A549 (cell line): ENCODE measurements around the gene LRRC57. TPM values are rescaled to one million over a fixed set of nuclear protein-coding genes. Genes with fewer than 3 reads are reported as not detected.

Source experiments
- ATAC-seq, 2 experiments: fragments of 200-7000 bp in 1 of 2; fragments of >200 bp in 1 of 2; cut with Nextera tagmentation in 1 of 2; cut with Tn5 transposase in 1 of 2; 3 replicates each; pipeline versions ENCODE4 v1.8.0 to v1.9.1; 2018 to 2020; ENCODE audit warnings: mild to moderate bottlenecking in 1 of 2, moderate library complexity in 1 of 2
- CTCF ChIA-PET: fragments of 300-600 bp; sonication (Branson Sonifier 250); formaldehyde crosslinking; extraction: SDS; loops from one replicate; lab custom pipeline; 2021; ENCODE audit warnings: antibody characterized with exemption, inconsistent platforms; lab: Yijun Ruan, JAX
- POLR2A ChIA-PET: fragments of 350-600 bp; formaldehyde crosslinking; extraction: SDS; loops from one replicate; lab custom pipeline; 2021; ENCODE audit warnings: antibody characterized with exemption, inconsistent platforms; lab: Yijun Ruan, JAX
- DNase-seq, 2 experiments: peaks; one replicate each; pipeline versions ENCODE4 v3.0.0 to v3.0.0-alpha.2; 2011 to 2016; ENCODE audit warnings: low read depth in 1 of 2, low spot score in 1 of 2
- FAIRE-seq: peaks from 2 replicates; lab custom pipeline; 2011; peaks lifted over from hg19 to GRCh38; lab: Jason Lieb, UNC
- H3K27ac ChIP-seq, 2 experiments: fragments of >200 bp; sonication (Bioruptor Twin); formaldehyde crosslinking; 3 replicates each; pipeline ENCODE4 v1.5.1; 2016 to 2017
- H3K4me1 ChIP-seq: fragments of >200 bp; sonication (Bioruptor Twin); formaldehyde crosslinking; 3 replicates; pipeline ENCODE4 v1.6.1; 2016
- H3K4me2 ChIP-seq: fragments of >200 bp; sonication (Bioruptor Twin); formaldehyde crosslinking; 3 replicates; pipeline ENCODE4 v1.6.1; 2016
- H3K4me3 ChIP-seq: fragments of >200 bp; sonication (Bioruptor Twin); formaldehyde crosslinking; 3 replicates; pipeline ENCODE4 v1.5.1; 2016
- H3K9me3 ChIP-seq: fragments of >200 bp; sonication (Bioruptor Twin); formaldehyde crosslinking; 3 replicates; pipeline ENCODE4 v1.6.1; 2016
- CBX8 ChIP-seq: fragments of 200-600 bp; sonication (generic); IDR thresholded peaks from 2 replicates; pipeline ENCODE4 v1.6.1; 2016
- CHD4 ChIP-seq: fragments of 200-600 bp; sonication (generic); IDR thresholded peaks from 2 replicates; pipeline ENCODE4 v1.6.1; 2016; ENCODE audit warnings: antibody characterized with exemption, mild to moderate bottlenecking, borderline replicate concordance
- EHMT2 ChIP-seq: fragments of 200-600 bp; sonication (generic); IDR thresholded peaks from 2 replicates; pipeline ENCODE4 v1.6.1; 2016; ENCODE audit warnings: antibody characterized with exemption, low read depth, mild to moderate bottlenecking, moderate library complexity
- EP300 ChIP-seq, 2 experiments: fragments of >200 bp; sonication (Bioruptor Twin); formaldehyde crosslinking; IDR thresholded peaks; 2 replicates in 1 of 2; 3 replicates in 1 of 2; pipeline ENCODE4 v1.6.1; 2016 to 2017
- ESRRA ChIP-seq: fragments of 150-350 bp; IDR thresholded peaks from 2 replicates; pipeline ENCODE4 v1.6.1; 2014; ENCODE audit warnings: mild to moderate bottlenecking, low read length, borderline replicate concordance
- GATA3 ChIP-seq: IDR thresholded peaks from 2 replicates; pipeline ENCODE4 v1.6.1; 2012; ENCODE audit warnings: borderline replicate concordance
- HDAC2 ChIP-seq: fragments of 200-600 bp; sonication (generic); IDR thresholded peaks from 2 replicates; pipeline ENCODE4 v1.6.1; 2016
- HOXA7 ChIP-seq: fragments of 250-450 bp; sonication (Bioruptor Pico); IDR thresholded peaks from 2 replicates; pipeline ENCODE4 v1.5.0; 2020; ENCODE audit warnings: mild to moderate bottlenecking, moderate library complexity
- HOXB13 ChIP-seq: fragments of 250-450 bp; sonication (Bioruptor Pico); IDR thresholded peaks from 2 replicates; pipeline ENCODE4 v1.5.0; 2020; ENCODE audit warnings: low read depth, mild to moderate bottlenecking, moderate library complexity
- KDM1A ChIP-seq: fragments of 200-600 bp; sonication (generic); IDR thresholded peaks from 2 replicates; pipeline ENCODE4 v1.6.1; 2016; ENCODE audit warnings: low read depth, mild to moderate bottlenecking
- MAFK ChIP-seq: fragments of 450-650 bp; IDR thresholded peaks from 2 replicates; pipeline ENCODE4 v1.6.1; 2014; ENCODE audit not compliant: partially characterized antibody
- NFE2L2 ChIP-seq: fragments of 150-350 bp; conservative IDR thresholded peaks from 2 replicates; pipeline ENCODE4 v1.6.1; 2014; ENCODE audit warnings: low read length
- POLR2A ChIP-seq: IDR thresholded peaks from 2 replicates; pipeline ENCODE4 v1.6.1; 2012; ENCODE audit warnings: mild to moderate bottlenecking, low read length
- RAD21 ChIP-seq, 2 experiments: fragments of >200 bp in 1 of 2; sonication (Bioruptor Twin) in 1 of 2; formaldehyde crosslinking in 1 of 2; IDR thresholded peaks in 1 of 2; conservative IDR thresholded peaks in 1 of 2; 2 replicates in 1 of 2; 3 replicates in 1 of 2; pipeline ENCODE4 v1.6.1; 2012 to 2018; ENCODE audit warnings: inconsistent platforms in 1 of 2
- RFX5 ChIP-seq: fragments of 450-650 bp; IDR thresholded peaks from 2 replicates; pipeline ENCODE4 v1.7.1; 2014; ENCODE audit warnings: antibody characterized with exemption, mild to moderate bottlenecking, moderate library complexity
- RNF2 ChIP-seq: fragments of 200-600 bp; sonication (generic); IDR thresholded peaks from 2 replicates; pipeline ENCODE4 v1.6.1; 2016; ENCODE audit warnings: low read depth, mild to moderate bottlenecking, antibody characterized with exemption, moderate library complexity, borderline replicate concordance
- SREBF2 ChIP-seq: fragments of 450-650 bp; IDR thresholded peaks from 2 replicates; pipeline ENCODE4 v1.6.1; 2014; ENCODE audit warnings: mild to moderate bottlenecking, moderate library complexity
- TP53 ChIP-seq: fragments of 250-450 bp; sonication (Bioruptor Pico); IDR thresholded peaks from 2 replicates; pipeline ENCODE4 v1.5.0; 2021; ENCODE audit warnings: mild to moderate bottlenecking, moderate library complexity
- ZC3H11A ChIP-seq: fragments of 450-650 bp; IDR thresholded peaks from 2 replicates; pipeline ENCODE4 v1.6.1; 2014; ENCODE audit warnings: antibody characterized with exemption, mild to moderate bottlenecking
- ZFP36 ChIP-seq: fragments of 450-650 bp; IDR thresholded peaks from 2 replicates; pipeline ENCODE4 v1.6.1; 2014; ENCODE audit warnings: borderline replicate concordance; ENCODE audit not compliant: partially characterized antibody
- ZNF302 ChIP-seq: fragments of 250-450 bp; sonication (Bioruptor Pico); IDR thresholded peaks from 2 replicates; pipeline ENCODE4 v1.9.0; 2021; ENCODE audit warnings: inconsistent platforms, mild to moderate bottlenecking, moderate library complexity
- WGBS: methylation state at CpG from one replicate; pipeline ENCODE4 v1.1.6; 2017; ENCODE audit errors: missing lambda C conversion rate; 5-methylcytosine and 5-hydroxymethylcytosine counted together
- polyA plus RNA-seq, 4 experiments: library from polyadenylated mRNA; depleted of rRNA in 3 of 4; stranded (reverse); fragments of >200 nt; fragmentation: RNase III in 1 of 4; extraction: RNeasy Plus Mini Kit Qiagen cat#74134 plus additional on column Dnase treatment in 1 of 4; gene quantifications; 2 replicates in 3 of 4; 3 replicates in 1 of 4; pipeline ENCODE4 v1.2.3, GENCODE V29; 2011 to 2017
- TF ChIP-seq, protein P1 (sequence below): IDR thresholded peaks from 2 replicates; pipeline ENCODE4 v1.6.1; 2012
- TF ChIP-seq, protein P2 (sequence below): fragments of 200-600 bp; sonication (generic); IDR thresholded peaks from 2 replicates; pipeline ENCODE4 v1.6.1; 2016; ENCODE audit warnings: antibody characterized with exemption, mild to moderate bottlenecking, moderate library complexity
- TF ChIP-seq, protein P3 (sequence below): IDR thresholded peaks from 2 replicates; pipeline ENCODE4 v1.6.1; 2012; ENCODE audit warnings: low read depth, borderline replicate concordance

LRRC57 gene
- polyA plus RNA-seq, 2 of the 4 experiments (the other 2 are of a cell fraction) = 7.4 to 12.3 TPM

GRCh38 chr15:42494998-42495360 is 53.6 kb downstream of the LRRC57 start (continued):
- no peak for TF ChIP-seq HOXB13 (CRISPR knock-in tag)
- TF ChIP-seq ZNF302 (CRISPR knock-in tag) = no peak
- no peak for TF ChIP-seq KDM1A
- TF ChIP-seq MAFK = no peak
- no peak for TF ChIP-seq POLR2A

DNA sequence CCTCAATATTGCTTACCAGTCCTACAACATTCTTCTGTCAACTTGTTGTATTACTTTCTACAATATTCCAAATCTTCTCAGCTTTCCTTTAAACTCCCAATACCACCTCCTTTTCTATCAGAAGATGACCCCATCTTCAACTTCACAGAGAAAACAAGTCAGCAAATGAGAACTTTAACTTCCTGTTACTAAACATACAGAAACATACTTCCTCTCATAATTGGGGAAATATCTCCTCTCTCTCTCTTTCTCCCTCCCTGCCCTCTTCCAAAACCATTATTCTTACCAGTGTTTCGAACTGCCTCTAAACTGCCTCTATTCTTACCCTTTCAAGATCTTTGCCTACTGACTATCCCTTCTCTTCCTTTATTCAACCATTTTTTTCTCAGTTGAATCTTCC is 54.9 kb downstream of the LRRC57 start:
- Histone ChIP-seq H3K4me2 (no peak overlapping the region), H3K4me1 (peaks cover 15% of the 10 kb centered on the region), H3K9me3 (no peaks in the 10 kb centered on the region), H3K4me3 (no peak overlapping the region), H3K27ac (no peak overlapping the region)
- 81% methylated on average over 1 of the region's 1 CpG for whole genome bisulfite sequencing
- ATAC-seq = no peak
- TF ChIP-seq, protein P1, sequence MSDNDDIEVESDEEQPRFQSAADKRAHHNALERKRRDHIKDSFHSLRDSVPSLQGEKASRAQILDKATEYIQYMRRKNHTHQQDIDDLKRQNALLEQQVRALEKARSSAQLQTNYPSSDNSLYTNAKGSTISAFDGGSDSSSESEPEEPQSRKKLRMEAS = no peak
- no peak for TF ChIP-seq TP53 (CRISPR knock-in tag)
- TF ChIP-seq ZC3H11A = no peak
- no peak for TF ChIP-seq RAD21 (conservative IDR thresholded peaks at IDR 0.05 in 1 of 2, IDR thresholded peaks at IDR 0.05 in 1 of 2)
- TF ChIP-seq ZFP36 = no peak
- TF ChIP-seq SREBF2 = no peak
- TF ChIP-seq EHMT2 = no peak
- TF ChIP-seq HDAC2 = no peak
- no peak for TF ChIP-seq RFX5
- TF ChIP-seq, protein P2, sequence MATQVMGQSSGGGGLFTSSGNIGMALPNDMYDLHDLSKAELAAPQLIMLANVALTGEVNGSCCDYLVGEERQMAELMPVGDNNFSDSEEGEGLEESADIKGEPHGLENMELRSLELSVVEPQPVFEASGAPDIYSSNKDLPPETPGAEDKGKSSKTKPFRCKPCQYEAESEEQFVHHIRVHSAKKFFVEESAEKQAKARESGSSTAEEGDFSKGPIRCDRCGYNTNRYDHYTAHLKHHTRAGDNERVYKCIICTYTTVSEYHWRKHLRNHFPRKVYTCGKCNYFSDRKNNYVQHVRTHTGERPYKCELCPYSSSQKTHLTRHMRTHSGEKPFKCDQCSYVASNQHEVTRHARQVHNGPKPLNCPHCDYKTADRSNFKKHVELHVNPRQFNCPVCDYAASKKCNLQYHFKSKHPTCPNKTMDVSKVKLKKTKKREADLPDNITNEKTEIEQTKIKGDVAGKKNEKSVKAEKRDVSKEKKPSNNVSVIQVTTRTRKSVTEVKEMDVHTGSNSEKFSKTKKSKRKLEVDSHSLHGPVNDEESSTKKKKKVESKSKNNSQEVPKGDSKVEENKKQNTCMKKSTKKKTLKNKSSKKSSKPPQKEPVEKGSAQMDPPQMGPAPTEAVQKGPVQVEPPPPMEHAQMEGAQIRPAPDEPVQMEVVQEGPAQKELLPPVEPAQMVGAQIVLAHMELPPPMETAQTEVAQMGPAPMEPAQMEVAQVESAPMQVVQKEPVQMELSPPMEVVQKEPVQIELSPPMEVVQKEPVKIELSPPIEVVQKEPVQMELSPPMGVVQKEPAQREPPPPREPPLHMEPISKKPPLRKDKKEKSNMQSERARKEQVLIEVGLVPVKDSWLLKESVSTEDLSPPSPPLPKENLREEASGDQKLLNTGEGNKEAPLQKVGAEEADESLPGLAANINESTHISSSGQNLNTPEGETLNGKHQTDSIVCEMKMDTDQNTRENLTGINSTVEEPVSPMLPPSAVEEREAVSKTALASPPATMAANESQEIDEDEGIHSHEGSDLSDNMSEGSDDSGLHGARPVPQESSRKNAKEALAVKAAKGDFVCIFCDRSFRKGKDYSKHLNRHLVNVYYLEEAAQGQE = no peak
- no peak for TF ChIP-seq HOXB13 (CRISPR knock-in tag)
- no peak for TF ChIP-seq CHD4
- TF ChIP-seq, protein P3, sequence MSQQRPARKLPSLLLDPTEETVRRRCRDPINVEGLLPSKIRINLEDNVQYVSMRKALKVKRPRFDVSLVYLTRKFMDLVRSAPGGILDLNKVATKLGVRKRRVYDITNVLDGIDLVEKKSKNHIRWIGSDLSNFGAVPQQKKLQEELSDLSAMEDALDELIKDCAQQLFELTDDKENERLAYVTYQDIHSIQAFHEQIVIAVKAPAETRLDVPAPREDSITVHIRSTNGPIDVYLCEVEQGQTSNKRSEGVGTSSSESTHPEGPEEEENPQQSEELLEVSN = no peak
- no peak for TF ChIP-seq EP300 (IDR thresholded peaks at IDR 0.05)
- TF ChIP-seq CBX8 = no peak
- no peak for TF ChIP-seq GATA3
- TF ChIP-seq ESRRA = no peak
- no peak for TF ChIP-seq HOXA7 (CRISPR knock-in tag)
- TF ChIP-seq NFE2L2 = no peak
- no peak for TF ChIP-seq RNF2
- no peak for FAIRE-seq
- no peak for DNase-seq
- POLR2A ChIA-PET = no interaction called here
- CTCF ChIA-PET = no interaction called here
